Upper lobe of right lung (tissue), 1 donor: ENCODE data around the gene PREB. TPM values are rescaled to one million over a fixed set of nuclear protein-coding genes. Genes with fewer than 3 reads are reported as not detected.

Experiments
- ATAC-seq: fragments of 200-7000 bp; cut with Tn5 transposase; one replicate; pipeline ENCODE4 v1.9.1; 2020; ENCODE audit warnings: mild to moderate bottlenecking, moderate library complexity
- DNase-seq: peaks from one replicate; pipeline ENCODE4 v3.0.0-alpha.2; 2020
- H3K27ac ChIP-seq: fragments of 200-600 bp; one replicate; pipeline ENCODE4 v1.8.0; 2022
- H3K27me3 ChIP-seq: fragments of 200-600 bp; one replicate; pipeline ENCODE4 v1.8.0; 2022; ENCODE audit warnings: mild to moderate bottlenecking
- H3K36me3 ChIP-seq: fragments of 200-600 bp; one replicate; pipeline ENCODE4 v1.8.0; 2022
- H3K4me1 ChIP-seq: fragments of 200-600 bp; one replicate; pipeline ENCODE4 v1.8.0; 2022
- H3K4me3 ChIP-seq: fragments of 200-600 bp; one replicate; pipeline ENCODE4 v1.8.0; 2022; ENCODE audit warnings: mild to moderate bottlenecking
- H3K9me3 ChIP-seq: fragments of 200-600 bp; one replicate; pipeline ENCODE4 v1.8.0; 2022
- intact Hi-C: fragments of 100-400 bp; cut with DNase I; formaldehyde crosslinking; loops from one replicate; pipeline ENCODE4 v1.11.0; 2022
- total RNA-seq: library from RNA; stranded (reverse); fragmentation: NEBNext Ultra II Directional; extraction: Animal tissue kit (Norgen Biotek cat#: 25700); gene quantifications from one replicate; pipeline ENCODE4 v1.2.1, GENCODE V29; 2021
- TF ChIP-seq, protein P1 (sequence below): fragments of 200-600 bp; IDR thresholded peaks from one replicate; pipeline ENCODE4 v1.8.0; 2022; ENCODE audit warnings: antibody characterized with exemption
- donor health status: DM: no; HTN: yes; CAD: no; lungs with severe emphysema.

The PREB gene
- total RNA-seq, 1 donor from 2014 or later, result 42.1 TPM

DNA sequence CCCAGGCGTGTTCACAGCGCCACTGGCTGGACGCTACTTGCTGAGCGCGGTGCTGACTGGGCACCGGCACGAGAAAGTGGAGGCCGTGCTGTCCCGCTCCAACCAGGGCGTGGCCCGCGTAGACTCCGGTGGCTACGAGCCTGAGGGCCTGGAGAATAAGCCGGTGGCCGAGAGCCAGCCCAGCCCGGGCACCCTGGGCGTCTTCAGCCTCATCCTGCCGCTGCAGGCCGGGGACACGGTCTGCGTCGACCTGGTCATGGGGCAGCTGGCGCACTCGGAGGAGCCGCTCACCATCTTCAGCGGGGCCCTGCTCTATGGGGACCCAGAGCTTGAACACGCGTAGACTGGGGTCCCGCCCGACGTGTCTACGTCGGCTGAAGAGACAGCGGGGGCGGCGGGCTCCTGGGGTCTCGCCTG, 48.8 kb downstream of the PREB start:
- Histone ChIP-seq H3K27me3 (no peaks in the 10 kb centered on the region), H3K36me3 (no peaks in the 10 kb centered on the region), H3K4me3 (peak overlapping the region; percentile 74), H3K4me1 (peaks cover 34% of the 10 kb centered on the region), H3K9me3 (no peaks in the 10 kb centered on the region), H3K27ac (peak overlapping the region; percentile 95)
- DNase-seq (peak; percentile 91), ATAC-seq (peak; percentile 69)
- TF ChIP-seq, protein P1, sequence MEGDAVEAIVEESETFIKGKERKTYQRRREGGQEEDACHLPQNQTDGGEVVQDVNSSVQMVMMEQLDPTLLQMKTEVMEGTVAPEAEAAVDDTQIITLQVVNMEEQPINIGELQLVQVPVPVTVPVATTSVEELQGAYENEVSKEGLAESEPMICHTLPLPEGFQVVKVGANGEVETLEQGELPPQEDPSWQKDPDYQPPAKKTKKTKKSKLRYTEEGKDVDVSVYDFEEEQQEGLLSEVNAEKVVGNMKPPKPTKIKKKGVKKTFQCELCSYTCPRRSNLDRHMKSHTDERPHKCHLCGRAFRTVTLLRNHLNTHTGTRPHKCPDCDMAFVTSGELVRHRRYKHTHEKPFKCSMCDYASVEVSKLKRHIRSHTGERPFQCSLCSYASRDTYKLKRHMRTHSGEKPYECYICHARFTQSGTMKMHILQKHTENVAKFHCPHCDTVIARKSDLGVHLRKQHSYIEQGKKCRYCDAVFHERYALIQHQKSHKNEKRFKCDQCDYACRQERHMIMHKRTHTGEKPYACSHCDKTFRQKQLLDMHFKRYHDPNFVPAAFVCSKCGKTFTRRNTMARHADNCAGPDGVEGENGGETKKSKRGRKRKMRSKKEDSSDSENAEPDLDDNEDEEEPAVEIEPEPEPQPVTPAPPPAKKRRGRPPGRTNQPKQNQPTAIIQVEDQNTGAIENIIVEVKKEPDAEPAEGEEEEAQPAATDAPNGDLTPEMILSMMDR, result no peak
- intact Hi-C loops, result loop anchor here (10.0 kb wide), 1 partner anchor 121 kb away; no protein-coding TSS in a partner anchor

GRCh38 chr2:27085062-27085672, 49.3 kb downstream of the PREB start:
- Histone ChIP-seq H3K27ac (peak overlapping the region; percentile 95), H3K4me1 (peaks cover 37% of the 10 kb centered on the region), H3K36me3 (no peaks in the 10 kb centered on the region), H3K27me3 (no peaks in the 10 kb centered on the region), H3K4me3 (peak overlapping the region; percentile 74), H3K9me3 (no peaks in the 10 kb centered on the region)
- intact Hi-C loops, result loop anchor here (10.0 kb wide), 1 partner anchor 120 kb away; no protein-coding TSS in a partner anchor
- TF ChIP-seq, protein P1, result peak; percentile 48
- DNase-seq (no peak), ATAC-seq (no peak)

DNA sequence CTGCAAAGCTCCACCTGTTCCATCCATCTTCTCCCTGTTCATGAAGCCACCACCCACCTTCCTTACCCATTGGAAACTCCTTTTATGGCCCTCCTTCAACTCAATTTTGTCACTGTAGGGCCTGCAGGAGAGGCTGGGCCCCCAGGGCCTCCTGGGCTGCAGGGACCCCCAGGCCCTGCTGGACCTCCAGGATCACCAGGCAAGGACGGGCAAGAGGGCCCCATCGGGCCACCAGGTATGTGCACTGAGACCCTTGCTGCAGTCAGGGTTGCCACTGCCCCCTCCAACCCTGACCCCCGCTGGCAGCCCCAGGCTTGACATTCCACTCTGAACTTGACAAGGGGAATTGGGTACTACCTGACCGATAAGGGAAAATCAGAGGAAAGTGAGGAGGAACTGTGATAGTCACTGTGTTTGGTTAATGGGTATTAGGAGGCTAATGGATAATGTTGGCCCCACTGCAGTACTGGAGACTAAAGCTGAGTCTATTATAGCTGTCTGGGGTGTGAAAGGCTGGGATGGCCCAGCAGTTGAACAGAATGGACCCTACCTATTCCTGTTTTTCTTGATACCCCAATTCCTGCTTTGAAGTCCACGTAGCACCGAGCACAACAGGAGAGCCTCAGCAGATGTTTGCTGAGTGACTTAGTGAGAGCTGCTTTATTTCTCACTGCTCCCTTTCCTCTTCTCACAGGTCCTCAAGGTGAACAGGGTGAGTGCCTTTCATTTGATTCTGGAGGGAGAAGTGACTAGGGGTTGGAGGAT, 50.0 kb downstream of the PREB start:
- Histone ChIP-seq H3K27me3 (no peaks in the 10 kb centered on the region), H3K9me3 (no peaks in the 10 kb centered on the region), H3K4me1 (peaks cover 37% of the 10 kb centered on the region), H3K4me3 (no peak overlapping the region), H3K36me3 (no peaks in the 10 kb centered on the region), H3K27ac (no peak overlapping the region)
- intact Hi-C loops, result loop anchor here (10.0 kb wide), 1 partner anchor 120 kb away; no protein-coding TSS in a partner anchor
- DNase-seq, result no peak
- no peak for ATAC-seq
- TF ChIP-seq, protein P1, result no peak

DNA sequence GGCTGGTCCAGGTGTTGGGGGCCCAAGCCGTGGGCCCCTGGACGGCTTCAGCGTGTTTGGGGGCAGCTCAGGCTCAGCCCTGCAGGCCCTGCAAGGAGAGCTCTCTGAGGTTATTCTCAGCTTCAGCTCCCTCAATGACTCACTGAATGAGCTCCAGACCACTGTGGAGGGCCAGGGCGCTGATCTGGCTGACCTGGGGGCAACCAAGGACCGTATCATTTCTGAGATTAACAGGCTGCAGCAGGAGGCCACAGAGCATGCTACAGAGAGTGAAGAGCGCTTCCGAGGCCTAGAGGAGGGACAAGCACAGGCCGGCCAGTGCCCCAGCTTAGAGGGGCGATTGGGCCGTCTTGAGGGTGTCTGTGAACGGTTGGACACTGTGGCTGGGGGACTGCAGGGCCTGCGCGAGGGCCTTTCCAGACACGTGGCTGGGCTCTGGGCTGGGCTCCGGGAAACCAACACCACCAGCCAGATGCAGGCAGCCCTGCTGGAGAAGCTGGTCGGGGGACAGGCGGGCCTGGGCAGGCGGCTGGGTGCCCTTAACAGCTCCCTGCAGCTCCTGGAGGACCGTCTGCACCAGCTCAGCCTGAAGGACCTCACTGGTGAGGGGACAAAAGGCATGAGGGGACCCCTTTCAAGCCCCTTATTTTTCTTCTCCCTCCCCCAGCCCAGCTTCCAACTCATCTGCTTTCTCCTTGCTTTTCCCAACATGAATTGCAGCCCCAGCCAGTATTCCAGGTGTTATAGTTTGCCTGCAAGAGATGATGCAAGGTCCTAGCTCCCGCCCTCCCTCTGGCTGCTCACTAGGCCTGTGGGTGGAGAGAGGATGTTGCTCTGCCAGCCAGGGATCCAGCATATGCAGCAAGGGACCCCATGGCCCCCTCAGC, 50.8 kb downstream of the PREB start:
- intact Hi-C loops, result loop anchor here (10.0 kb wide), 1 partner anchor 119 kb away; no protein-coding TSS in a partner anchor
- no peak for ATAC-seq
- no peaks in the 10 kb centered on the region for H3K36me3 ChIP-seq
- TF ChIP-seq, protein P1, result no peak
- H3K4me3 ChIP-seq, result no peak overlapping the region
- no peak overlapping the region for H3K27ac ChIP-seq
- DNase-seq, result no peak
- no peaks in the 10 kb centered on the region for H3K9me3 ChIP-seq
- H3K27me3 ChIP-seq, result no peaks in the 10 kb centered on the region
- H3K4me1 ChIP-seq, result peaks cover 37% of the 10 kb centered on the region

DNA sequence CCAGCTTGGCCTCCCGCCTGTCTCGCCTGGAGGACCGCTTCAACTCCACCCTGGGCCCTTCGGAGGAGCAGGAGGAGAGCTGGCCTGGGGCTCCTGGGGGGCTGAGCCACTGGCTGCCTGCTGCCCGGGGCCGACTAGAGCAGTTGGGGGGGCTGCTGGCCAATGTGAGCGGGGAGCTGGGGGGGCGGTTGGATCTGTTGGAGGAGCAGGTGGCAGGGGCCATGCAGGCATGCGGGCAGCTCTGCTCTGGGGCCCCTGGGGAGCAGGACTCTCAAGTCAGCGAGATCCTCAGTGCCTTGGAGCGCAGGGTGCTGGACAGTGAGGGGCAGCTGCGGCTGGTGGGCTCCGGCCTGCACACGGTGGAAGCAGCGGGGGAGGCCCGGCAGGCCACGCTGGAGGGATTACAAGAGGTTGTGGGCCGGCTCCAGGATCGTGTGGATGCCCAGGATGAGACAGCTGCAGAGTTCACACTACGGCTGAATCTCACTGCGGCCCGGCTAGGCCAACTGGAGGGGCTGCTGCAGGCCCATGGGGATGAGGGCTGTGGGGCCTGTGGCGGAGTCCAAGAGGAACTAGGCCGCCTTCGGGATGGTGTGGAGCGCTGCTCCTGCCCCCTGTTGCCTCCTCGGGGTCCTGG, 51.5 kb downstream of the PREB start:
- Histone ChIP-seq H3K9me3 (no peaks in the 10 kb centered on the region), H3K27me3 (no peaks in the 10 kb centered on the region), H3K27ac (no peak overlapping the region), H3K36me3 (no peaks in the 10 kb centered on the region), H3K4me1 (peaks cover 37% of the 10 kb centered on the region), H3K4me3 (no peak overlapping the region)
- no peak for DNase-seq
- ATAC-seq, result no peak
- intact Hi-C loops, result loop anchor here (10.0 kb wide), 1 partner anchor 118 kb away; no protein-coding TSS in a partner anchor
- TF ChIP-seq, protein P1, result no peak
